CD4-positive, alpha-beta T cell treated with Interleukin-17A for 4 hours (primary cell): ENCODE measurements around the gene MAMDC4.

Experiments used
- DNase-seq: peaks from one replicate; pipeline ENCODE4 v3.0.0-alpha.2; 2020; ENCODE audit warnings: mixed read lengths

MAMDC4 gene

DNA sequence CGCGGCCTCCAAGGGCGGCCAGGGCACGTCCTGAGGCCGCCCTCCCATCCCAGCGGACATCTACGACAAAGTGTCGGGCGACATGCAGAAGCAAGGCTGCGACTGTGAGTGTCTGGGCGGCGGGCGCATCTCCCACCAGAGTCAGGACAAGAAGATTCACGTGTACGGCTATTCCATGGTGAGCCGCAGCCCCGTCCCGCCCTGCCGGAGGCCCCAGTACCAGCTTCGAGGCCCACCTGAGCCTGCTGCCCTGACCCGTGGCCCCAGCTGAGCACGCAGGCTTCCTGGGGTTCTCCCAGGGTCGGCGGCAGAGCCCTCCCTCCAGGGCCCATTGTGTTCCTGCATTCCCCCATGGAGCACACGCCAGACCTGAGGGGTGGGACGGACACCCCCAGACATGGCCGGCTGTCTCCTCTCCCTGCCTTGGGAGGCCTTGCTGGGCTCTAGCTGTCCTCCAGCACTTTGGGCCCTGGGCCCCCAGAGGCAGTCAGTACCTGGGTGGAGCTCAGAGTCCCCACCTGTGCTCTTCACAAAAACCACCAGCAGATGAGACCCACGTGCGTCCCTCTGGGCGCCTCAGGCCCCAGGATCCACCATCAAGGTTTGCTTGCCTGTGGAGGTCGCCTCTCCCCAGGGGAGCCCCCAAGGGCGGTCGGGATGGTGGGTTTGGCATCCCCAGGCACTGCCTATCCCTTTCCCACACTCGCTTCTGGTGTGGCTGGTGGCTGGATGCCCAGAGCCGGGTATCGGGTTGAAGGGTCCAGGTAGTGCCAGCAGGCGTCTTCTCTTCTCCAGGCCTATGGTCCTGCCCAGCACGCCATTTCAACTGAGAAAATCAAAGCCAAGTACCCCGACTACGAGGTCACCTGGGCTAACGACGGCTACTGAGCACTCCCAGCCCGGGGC, 1.9 kb upstream of the MAMDC4 start:
- no peak for DNase-seq

GRCh38 chr9:136850866-136851775, 1.0 kb upstream of the MAMDC4 start:
- DNase-seq, result no peak

GRCh38 chr9:136852664-136853595, 784 bp downstream of the MAMDC4 start:
- no peak for DNase-seq

- DNase-seq, result no peak
Measured at GRCh38 chr9:136853596-136854112, 1.5 kb downstream of the MAMDC4 start.

- no peak for DNase-seq
Measured at GRCh38 chr9:136854113-136854841, 2.1 kb downstream of the MAMDC4 start.

GRCh38 chr9:136854842-136855460, 2.8 kb downstream of the MAMDC4 start:
- no peak for DNase-seq

GRCh38 chr9:136855461-136856078, 3.4 kb downstream of the MAMDC4 start:
- DNase-seq, result no peak

DNA sequence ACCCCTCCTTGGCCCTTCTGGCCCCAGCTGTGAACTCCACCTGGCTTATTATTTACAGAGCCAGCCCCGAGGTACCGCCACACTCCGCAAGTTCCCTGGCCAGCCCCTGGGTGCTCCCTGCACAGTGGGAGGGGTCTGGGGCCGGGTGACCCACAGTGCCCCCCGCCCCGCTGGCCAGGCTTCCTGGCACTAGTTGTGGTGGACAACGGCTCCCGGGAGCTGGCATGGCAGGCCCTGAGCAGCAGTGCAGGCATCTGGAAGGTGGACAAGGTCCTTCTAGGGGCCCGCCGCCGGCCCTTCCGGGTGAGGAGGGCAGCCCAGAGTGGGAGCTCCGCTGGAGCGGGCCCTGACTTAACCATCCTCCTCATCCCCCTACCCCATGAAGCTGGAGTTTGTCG, 3.9 kb downstream of the MAMDC4 start:
- DNase-seq, result no peak

GRCh38 chr9:136856541-136857141, 4.5 kb downstream of the MAMDC4 start:
- no peak for DNase-seq

- no peak for DNase-seq
Measured at GRCh38 chr9:136857166-136857565, 5.0 kb downstream of the MAMDC4 start.

- DNase-seq, result no peak
Measured at GRCh38 chr9:136857581-136858412, 5.7 kb downstream of the MAMDC4 start.

DNA sequence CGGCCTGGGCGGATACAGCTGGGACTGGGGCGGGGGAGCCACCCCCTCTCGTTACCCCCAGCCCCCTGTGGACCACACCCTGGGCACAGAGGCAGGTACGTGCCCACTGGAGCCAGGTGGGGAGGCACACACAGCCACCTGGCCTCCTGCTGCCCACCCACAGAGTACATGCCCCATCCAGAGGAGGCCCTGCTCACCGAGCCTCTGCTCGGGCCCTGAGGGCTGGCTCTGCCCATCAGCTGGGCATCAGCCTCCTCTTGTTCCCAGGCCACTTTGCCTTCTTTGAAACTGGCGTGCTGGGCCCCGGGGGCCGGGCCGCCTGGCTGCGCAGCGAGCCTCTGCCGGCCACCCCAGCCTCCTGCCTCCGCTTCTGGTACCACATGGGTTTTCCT, 6.3 kb downstream of the MAMDC4 start:
- no peak for DNase-seq

GRCh38 chr9:136858844-136859757, 7.0 kb downstream of the MAMDC4 start:
- DNase-seq, result no peak

- no peak for DNase-seq
Measured at GRCh38 chr9:136860529-136860928, 8.4 kb downstream of the MAMDC4 start.

GRCh38 chr9:136860933-136861873, 9.1 kb downstream of the MAMDC4 start:
- DNase-seq, result no peak

- no peak for DNase-seq
Measured at GRCh38 chr9:136861874-136862457, 9.8 kb downstream of the MAMDC4 start.
